HCT116 (cell line): ENCODE results near the gene CYP3A5. TPM values are rescaled to one million over a fixed set of nuclear protein-coding genes. Genes with fewer than 3 reads are reported as not detected.

Experiments used
- ATAC-seq: fragments of 200-7000 bp; cut with Tn5 transposase; 2 replicates; pipeline ENCODE4 v1.9.1; 2020; ENCODE audit warnings: mild to moderate bottlenecking, moderate library complexity
- BruUV-seq: library from RNA; stranded (reverse); fragments of 400-500 nt; replicated peaks from 2 replicates; lab custom pipeline; 2021; lab: Mats Ljungman, UMichigan
- CTCF ChIA-PET: fragments of 300-600 bp; sonication (Branson Sonifier 250); formaldehyde crosslinking; loops from one replicate; lab custom pipeline; 2021; ENCODE audit warnings: antibody characterized with exemption; lab: Charles Lee
- POLR2A ChIA-PET: fragments of 300-600, 350-600 bp; sonication (Branson Sonifier 250); formaldehyde crosslinking; loops from one replicate; lab custom pipeline; 2021; ENCODE audit warnings: antibody characterized with exemption; lab: Charles Lee
- RAD21 ChIA-PET, 2 experiments: fragments of 300-600 bp; sonication (Branson Sonifier 250); formaldehyde crosslinking; loops; one replicate each; lab custom pipeline; 2023; ENCODE audit warnings: low total read pairs in 2 of 2; ENCODE audit not compliant: uncharacterized antibody in 2 of 2, unreplicated experiment in 2 of 2, low non-redundant PET in 1 of 2; lab: Charles Lee
- DNase-seq: peaks from one replicate; pipeline ENCODE4 v3.0.0-alpha.2; 2010; ENCODE audit warnings: low read depth, low spot score
- H2AFZ ChIP-seq: fragments of 200-600 bp; shearing (Covaris generic), sonication (generic); 2 replicates; pipeline ENCODE4 v1.6.1; 2017; ENCODE audit warnings: low read depth, mixed run types, mixed read lengths, antibody characterized with exemption, low read length; ENCODE audit not compliant: poor library complexity, severe bottlenecking
- H3K27ac ChIP-seq: 2 replicates; pipeline ENCODE4 v1.5.1; 2012; ENCODE audit warnings: low read depth, low read length
- H3K27me3 ChIP-seq: fragments of 200-600 bp; sonication (generic); 2 replicates; pipeline ENCODE4 v1.6.1; 2016; ENCODE audit warnings: mixed run types, low read length, mixed read lengths; ENCODE audit not compliant: insufficient read depth
- H3K36me3 ChIP-seq, 2 experiments: fragments of 200-500 bp in 1 of 2; fragments of 200-600 bp in 1 of 2; sonication (Bioruptor generic) in 1 of 2; sonication (generic) in 1 of 2; 2 replicates each; pipeline versions ENCODE4 v1.5.1 to v1.6.1; 2014 to 2016; ENCODE audit warnings: low read length in 2 of 2, inconsistent platforms in 1 of 2, mixed read lengths in 1 of 2, mixed run types in 1 of 2; ENCODE audit not compliant: insufficient read depth in 2 of 2, control insufficient read depth in 1 of 2
- H3K4me1 ChIP-seq, 2 experiments: fragments of 200-600 bp in 1 of 2; sonication (generic) in 1 of 2; 2 replicates each; pipeline versions ENCODE4 v1.5.1 to v1.6.1; 2012 to 2017; ENCODE audit warnings: low read length in 2 of 2, inconsistent platforms in 1 of 2, mild to moderate bottlenecking in 1 of 2, mixed read lengths in 1 of 2, mixed run types in 1 of 2, moderate library complexity in 1 of 2; ENCODE audit not compliant: insufficient read depth in 2 of 2, control insufficient read depth in 1 of 2
- H3K4me2 ChIP-seq: fragments of 200-600 bp; sonication (generic); 2 replicates; pipeline ENCODE4 v1.6.1; 2017; ENCODE audit warnings: mixed run types, low read length, mixed read lengths
- H3K4me3 ChIP-seq, 2 experiments: fragments of 200-600 bp in 1 of 2; sonication (generic) in 1 of 2; replicated peaks in 1 of 2; 2 replicates each; pipeline ENCODE4 v1.5.1; 2011 to 2016; ENCODE audit warnings: low read length in 2 of 2, control low read depth in 1 of 2, low read depth in 1 of 2, mild to moderate bottlenecking in 1 of 2, mixed read lengths in 1 of 2, mixed run types in 1 of 2
- H3K79me2 ChIP-seq: fragments of 200-600 bp; sonication (generic); 2 replicates; pipeline ENCODE4 v1.6.1; 2017; ENCODE audit warnings: mild to moderate bottlenecking, mixed run types, low read length, moderate library complexity, mixed read lengths; ENCODE audit not compliant: insufficient read depth
- H3K9ac ChIP-seq: fragments of 200-600 bp; sonication (generic); 2 replicates; pipeline ENCODE4 v1.6.1; 2016; ENCODE audit warnings: low read length, mixed read lengths
- H3K9me2 ChIP-seq: fragments of 200-600 bp; sonication (generic), shearing (Covaris generic); 2 replicates; pipeline ENCODE4 v1.6.1; 2017; ENCODE audit warnings: mixed run types, mild to moderate bottlenecking, moderate library complexity; ENCODE audit not compliant: insufficient read depth
- H3K9me3 ChIP-seq, 2 experiments: fragments of 200-500 bp in 1 of 2; fragments of 200-600 bp in 1 of 2; sonication (Bioruptor generic) in 1 of 2; sonication (generic) in 1 of 2; 2 replicates each; pipeline ENCODE4 v1.6.1; 2014 to 2017; ENCODE audit warnings: low read length in 2 of 2, mixed read lengths in 2 of 2, inconsistent platforms in 1 of 2, low read depth in 1 of 2, mild to moderate bottlenecking in 1 of 2, mixed run types in 1 of 2, moderate library complexity in 1 of 2; ENCODE audit not compliant: control insufficient read depth in 1 of 2, insufficient read depth in 1 of 2
- H4K20me1 ChIP-seq: fragments of 200-600 bp; sonication (generic), shearing (Covaris generic); 2 replicates; pipeline ENCODE4 v1.6.1; 2017; ENCODE audit warnings: mixed run types, mild to moderate bottlenecking, moderate library complexity; ENCODE audit not compliant: insufficient read depth
- ATF3 ChIP-seq: IDR thresholded peaks from 2 replicates; pipeline ENCODE4 v1.6.1; 2012
- CBX3 ChIP-seq: IDR thresholded peaks from 2 replicates; pipeline ENCODE4 v1.6.1; 2012; ENCODE audit warnings: low read depth
- EGR1 ChIP-seq: IDR thresholded peaks from 2 replicates; pipeline ENCODE4 v1.6.1; 2012; ENCODE audit warnings: low read depth
- EZH2 ChIP-seq: fragments of 200-600 bp; sonication (generic); IDR thresholded peaks from 2 replicates; pipeline ENCODE4 v1.6.1; 2017; ENCODE audit warnings: antibody characterized with exemption, mixed run types
- EZH2phosphoT487 ChIP-seq: fragments of 200-600 bp; IDR thresholded peaks from 2 replicates; pipeline ENCODE4 v1.6.1; 2018; ENCODE audit warnings: antibody characterized with exemption, borderline replicate concordance
- FOSL1 ChIP-seq: IDR thresholded peaks from 2 replicates; pipeline ENCODE4 v1.6.1; 2012; ENCODE audit warnings: low read depth
- MAX ChIP-seq: IDR thresholded peaks from 2 replicates; pipeline ENCODE4 v1.6.1; 2012
- POLR2AphosphoS5 ChIP-seq: IDR thresholded peaks from 2 replicates; pipeline ENCODE4 v1.6.1; 2011; ENCODE audit warnings: mild to moderate bottlenecking, low read depth, low read length, moderate library complexity
- RAD21 ChIP-seq: IDR thresholded peaks from 2 replicates; pipeline ENCODE4 v1.6.1; 2012; ENCODE audit warnings: low read depth, mild to moderate bottlenecking
- REST ChIP-seq: IDR thresholded peaks from 2 replicates; pipeline ENCODE4 v1.6.1; 2012; ENCODE audit warnings: low read depth
- SIN3A ChIP-seq: IDR thresholded peaks from 2 replicates; pipeline ENCODE4 v1.6.1; 2012; ENCODE audit warnings: low read depth
- SP1 ChIP-seq: IDR thresholded peaks from 2 replicates; pipeline ENCODE4 v1.6.1; 2012; ENCODE audit warnings: low read depth
- SRF ChIP-seq: IDR thresholded peaks from 2 replicates; pipeline ENCODE4 v1.6.1; 2012; ENCODE audit warnings: low read depth
- YY1 ChIP-seq: IDR thresholded peaks from 2 replicates; pipeline ENCODE4 v1.6.1; 2011; ENCODE audit warnings: low read length, low read depth, moderate library complexity, mild to moderate bottlenecking; ENCODE audit not compliant: insufficient replicate concordance; ENCODE audit errors: extremely low read depth
- ZBTB33 ChIP-seq: IDR thresholded peaks from 2 replicates; pipeline ENCODE4 v1.6.1; 2011; ENCODE audit warnings: mild to moderate bottlenecking, low read length, moderate library complexity; ENCODE audit not compliant: insufficient replicate concordance; ENCODE audit errors: extremely low read depth
- ZFX ChIP-seq: fragments of 450-650 bp; IDR thresholded peaks from 2 replicates; pipeline ENCODE4 v1.6.1; 2017
- intact Hi-C: fragments of 100-400 bp; cut with micrococcal nuclease; formaldehyde crosslinking; loops from 2 replicates; pipeline ENCODE4 v1.10.0; 2022
- total RNA-seq: library from RNA; stranded (reverse); gene quantifications from one replicate; pipeline ENCODE4 v1.2.1, GENCODE V29; 2021; ENCODE audit not compliant: unreplicated experiment

CYP3A5 gene
- total RNA-seq, 1 experiment from 2014 or later: 1.5 TPM

GRCh38 chr7:99644431-99644830 lies 35.4 kb downstream of the CYP3A5 start (continued):
- TF ChIP-seq REST (no peak), EZH2 (no peak), EZH2phosphoT487 (no peak), MAX (no peak), EGR1 (no peak)

GRCh38 chr7:99643464-99643863 lies 36.3 kb downstream of the CYP3A5 start:
- Histone ChIP-seq H3K9me3 (no peaks in the 10 kb centered on the region), H3K4me3 (no peak overlapping the region), H2AFZ (no peak overlapping the region), H3K9me2 (no peaks in the 10 kb centered on the region), H3K27me3 (no peaks in the 10 kb centered on the region), H3K79me2 (no peaks in the 10 kb centered on the region), H4K20me1 (no peaks in the 10 kb centered on the region), H3K9ac (no peak overlapping the region), H3K36me3 (no peaks in the 10 kb centered on the region), H3K4me2 (no peak overlapping the region), H3K27ac (no peak overlapping the region), H3K4me1 (no peaks in the 10 kb centered on the region)
- no peak for TF ChIP-seq SIN3A
- TF ChIP-seq RAD21: no peak
- no peak for TF ChIP-seq ATF3
- no peak for TF ChIP-seq SP1
- TF ChIP-seq CBX3: no peak
- TF ChIP-seq POLR2AphosphoS5: no peak
- no peak for TF ChIP-seq YY1
- TF ChIP-seq ZFX: no peak
- TF ChIP-seq EGR1: no peak
- TF ChIP-seq SRF: no peak
- TF ChIP-seq FOSL1: no peak
- TF ChIP-seq EZH2phosphoT487: no peak
- no peak for TF ChIP-seq EZH2
- TF ChIP-seq ZBTB33: no peak
- RAD21 ChIA-PET: no interaction called here
- no peak for DNase-seq
- intact Hi-C loops: no loop called here
- BruUV-seq: no TSS peak
- POLR2A ChIA-PET: no interaction called here
- CTCF ChIA-PET: no interaction called here
- ATAC-seq: no peak
